ENCODE measurements around the gene CAMK1D.

DNA sequence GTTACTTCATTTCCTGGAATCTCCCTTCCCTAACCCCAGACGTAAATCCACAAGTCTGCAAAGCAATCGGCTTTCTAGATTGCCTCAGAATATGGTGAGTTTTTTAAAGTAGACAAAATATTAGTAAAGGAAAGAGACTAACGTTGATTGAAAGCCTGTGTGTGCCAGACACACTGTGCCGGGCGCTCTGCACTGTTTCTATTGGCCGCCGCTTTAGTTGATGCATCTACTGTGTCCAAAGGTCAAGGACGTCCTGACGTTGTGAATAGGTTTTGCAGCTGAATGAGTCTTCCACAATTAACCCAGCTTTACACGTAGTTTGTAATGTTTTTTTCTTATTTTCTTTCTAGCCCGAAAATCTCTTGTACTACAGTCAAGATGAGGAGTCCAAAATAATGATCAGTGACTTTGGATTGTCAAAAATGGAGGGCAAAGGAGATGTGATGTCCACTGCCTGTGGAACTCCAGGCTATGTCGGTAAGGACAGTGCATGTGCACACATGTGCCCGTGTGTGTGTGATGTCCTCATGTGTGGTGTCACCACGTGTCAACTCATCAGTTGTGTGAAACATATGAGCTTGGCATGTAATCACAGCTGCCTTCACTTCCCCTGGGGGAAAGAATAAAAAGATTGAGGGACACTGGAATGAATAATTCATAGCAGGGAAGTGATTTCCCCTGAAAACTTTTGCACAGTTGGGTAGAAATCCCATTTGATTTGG, 420.1 kb downstream of the CAMK1D start:
- TF ChIP-seq, protein P1, sequence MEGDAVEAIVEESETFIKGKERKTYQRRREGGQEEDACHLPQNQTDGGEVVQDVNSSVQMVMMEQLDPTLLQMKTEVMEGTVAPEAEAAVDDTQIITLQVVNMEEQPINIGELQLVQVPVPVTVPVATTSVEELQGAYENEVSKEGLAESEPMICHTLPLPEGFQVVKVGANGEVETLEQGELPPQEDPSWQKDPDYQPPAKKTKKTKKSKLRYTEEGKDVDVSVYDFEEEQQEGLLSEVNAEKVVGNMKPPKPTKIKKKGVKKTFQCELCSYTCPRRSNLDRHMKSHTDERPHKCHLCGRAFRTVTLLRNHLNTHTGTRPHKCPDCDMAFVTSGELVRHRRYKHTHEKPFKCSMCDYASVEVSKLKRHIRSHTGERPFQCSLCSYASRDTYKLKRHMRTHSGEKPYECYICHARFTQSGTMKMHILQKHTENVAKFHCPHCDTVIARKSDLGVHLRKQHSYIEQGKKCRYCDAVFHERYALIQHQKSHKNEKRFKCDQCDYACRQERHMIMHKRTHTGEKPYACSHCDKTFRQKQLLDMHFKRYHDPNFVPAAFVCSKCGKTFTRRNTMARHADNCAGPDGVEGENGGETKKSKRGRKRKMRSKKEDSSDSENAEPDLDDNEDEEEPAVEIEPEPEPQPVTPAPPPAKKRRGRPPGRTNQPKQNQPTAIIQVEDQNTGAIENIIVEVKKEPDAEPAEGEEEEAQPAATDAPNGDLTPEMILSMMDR (IDR thresholded peaks at IDR 0.05) = no peak
- TF ChIP-seq POLR2A (IDR thresholded peaks at IDR 0.05) = no peak

All from right lobe of liver (tissue), 4 donors.